Measurements from ENCODE around the gene ATXN1.

Gene ATXN1

GRCh38 chr6:16747232-16748024 lies 13.8 kb downstream of the ATXN1 start:
- H3K4me3 ChIP-seq (replicated peaks; ENCODE audit: low read depth, low read length): no peak overlapping the region
- no peak for TF ChIP-seq CTCF (IDR thresholded peaks at IDR 0.05; ENCODE audit: insufficient read depth, low read length, poor library complexity, severe bottlenecking)
- DNase-seq (ENCODE audit: extremely low read depth, insufficient read length): no peak
- H3K36me3 ChIP-seq (ENCODE audit: control insufficient read depth, insufficient read depth, low read length): peaks cover 3% of the 10 kb centered on the region
- no peaks in the 10 kb centered on the region for H3K27me3 ChIP-seq (replicated peaks; ENCODE audit: control insufficient read depth, insufficient read depth, low read length)

- H3K36me3 ChIP-seq (ENCODE audit: control insufficient read depth, insufficient read depth, low read length): peaks cover 3% of the 10 kb centered on the region
- no peak for TF ChIP-seq CTCF (IDR thresholded peaks at IDR 0.05; ENCODE audit: insufficient read depth, low read length, poor library complexity, severe bottlenecking)
- no peak overlapping the region for H3K4me3 ChIP-seq (replicated peaks; ENCODE audit: low read depth, low read length)
- DNase-seq (ENCODE audit: extremely low read depth, insufficient read length): no peak
- H3K27me3 ChIP-seq (replicated peaks; ENCODE audit: control insufficient read depth, insufficient read depth, low read length): no peaks in the 10 kb centered on the region
Measured at GRCh38 chr6:16746812-16747211, 14.4 kb downstream of the ATXN1 start.

- Histone ChIP-seq H3K4me3 (replicated peaks; ENCODE audit: low read depth, low read length) (no peak overlapping the region), H3K36me3 (ENCODE audit: control insufficient read depth, insufficient read depth, low read length) (peaks cover 3% of the 10 kb centered on the region), H3K27me3 (replicated peaks; ENCODE audit: control insufficient read depth, insufficient read depth, low read length) (no peaks in the 10 kb centered on the region)
- DNase-seq (ENCODE audit: extremely low read depth, insufficient read length): no peak
- TF ChIP-seq CTCF (IDR thresholded peaks at IDR 0.05; ENCODE audit: insufficient read depth, low read length, poor library complexity, severe bottlenecking): no peak
Measured at GRCh38 chr6:16746401-16746800, 14.9 kb downstream of the ATXN1 start.

- Histone ChIP-seq H3K36me3 (ENCODE audit: control insufficient read depth, insufficient read depth, low read length) (peaks cover 3% of the 10 kb centered on the region; the same call in 1 of the 2 replicates), H3K4me3 (replicated peaks; ENCODE audit: low read depth, low read length) (no peak overlapping the region), H3K27me3 (replicated peaks; ENCODE audit: control insufficient read depth, insufficient read depth, low read length) (no peaks in the 10 kb centered on the region)
- TF ChIP-seq CTCF (IDR thresholded peaks at IDR 0.05; ENCODE audit: insufficient read depth, low read length, poor library complexity, severe bottlenecking): no peak
- DNase-seq (ENCODE audit: extremely low read depth, insufficient read length): no peak
Measured at GRCh38 chr6:16743664-16744210, 17.5 kb downstream of the ATXN1 start.

GRCh38 chr6:16742116-16742515 lies 19.1 kb downstream of the ATXN1 start:
- no peak for TF ChIP-seq CTCF (IDR thresholded peaks at IDR 0.05; ENCODE audit: insufficient read depth, low read length, poor library complexity, severe bottlenecking)
- H3K4me3 ChIP-seq (replicated peaks; ENCODE audit: low read depth, low read length): no peak overlapping the region
- H3K27me3 ChIP-seq (replicated peaks; ENCODE audit: control insufficient read depth, insufficient read depth, low read length): no peaks in the 10 kb centered on the region
- DNase-seq (ENCODE audit: extremely low read depth, insufficient read length): no peak
- no peaks in the 10 kb centered on the region; the same call in 1 of the 2 replicates for H3K36me3 ChIP-seq (ENCODE audit: control insufficient read depth, insufficient read depth, low read length)
